Measurements from ENCODE around the gene NOXA1. TPM values are rescaled to one million over a fixed set of nuclear protein-coding genes. Genes with fewer than 3 reads are reported as not detected.

Gene NOXA1
- polyA plus RNA-seq, 4 donors, result 8.0 to 38.0 (median 20.7) TPM

- Histone ChIP-seq H3K4me3 (ENCODE audit: low read depth in 1 of 3, low read length in 3 of 3) (no peak overlapping the region), H3K27ac (ENCODE audit: low read depth in 1 of 3, low read length in 2 of 3) (no peak overlapping the region), H3K9me3 (ENCODE audit: control insufficient read depth in 2 of 2, insufficient read depth in 1 of 2, low read depth in 1 of 2, low read length in 1 of 2) (peaks cover 0 to 6% of the 10 kb centered on the region in 2 donors), H3K4me1 (ENCODE audit: control insufficient read depth in 3 of 3, insufficient read depth in 2 of 3, low read depth in 1 of 3, low read length in 2 of 3) (peaks cover 0 to 22% (median 0%) of the 10 kb centered on the region in 3 donors), H3K27me3 (ENCODE audit: control insufficient read depth in 3 of 3, insufficient read depth in 3 of 3, low read length in 3 of 3) (no peaks in the 10 kb centered on the region), H3K36me3 (ENCODE audit: control insufficient read depth in 3 of 3, insufficient read depth in 2 of 3, low read depth in 1 of 3, low read length in 3 of 3) (peaks cover 0 to 82% (median 0%) of the 10 kb centered on the region in 3 donors)
- DNase-seq, result no peak
- 92 to 96% (median 95%) methylated on average over 18 to 23 of the region's 23 CpGs for WGBS, 3 donors
- no peak for FAIRE-seq
These were observed 30.8 kb upstream of the NOXA1 start for GRCh38 chr9:137392232-137393007.

GRCh38 chr9:137393176-137394150 is 29.7 kb upstream of the NOXA1 start:
- H3K9me3 ChIP-seq (ENCODE audit: control insufficient read depth in 2 of 2, insufficient read depth in 1 of 2, low read depth in 1 of 2, low read length in 1 of 2), result peaks cover 0 to 16% of the 10 kb centered on the region in 2 donors
- peaks cover 0 to 12% (median 0%) of the 10 kb centered on the region in 3 donors for H3K4me1 ChIP-seq (ENCODE audit: control insufficient read depth in 3 of 3, insufficient read depth in 2 of 3, low read depth in 1 of 3, low read length in 2 of 3)
- H3K4me3 ChIP-seq (ENCODE audit: low read depth in 1 of 3, low read length in 3 of 3), result no peak overlapping the region
- DNase-seq (no peak), FAIRE-seq (no peak)
- H3K27ac ChIP-seq (ENCODE audit: low read depth in 1 of 3, low read length in 2 of 3), result no peak overlapping the region
- WGBS, 3 donors, result 89 to 93% (median 89%) methylated on average over 22 to 28 of the region's 28 CpGs
- no peaks in the 10 kb centered on the region for H3K27me3 ChIP-seq (ENCODE audit: control insufficient read depth in 3 of 3, insufficient read depth in 3 of 3, low read length in 3 of 3)
- peaks cover 0 to 81% (median 0%) of the 10 kb centered on the region in 3 donors for H3K36me3 ChIP-seq (ENCODE audit: control insufficient read depth in 3 of 3, insufficient read depth in 2 of 3, low read depth in 1 of 3, low read length in 3 of 3)

DNA sequence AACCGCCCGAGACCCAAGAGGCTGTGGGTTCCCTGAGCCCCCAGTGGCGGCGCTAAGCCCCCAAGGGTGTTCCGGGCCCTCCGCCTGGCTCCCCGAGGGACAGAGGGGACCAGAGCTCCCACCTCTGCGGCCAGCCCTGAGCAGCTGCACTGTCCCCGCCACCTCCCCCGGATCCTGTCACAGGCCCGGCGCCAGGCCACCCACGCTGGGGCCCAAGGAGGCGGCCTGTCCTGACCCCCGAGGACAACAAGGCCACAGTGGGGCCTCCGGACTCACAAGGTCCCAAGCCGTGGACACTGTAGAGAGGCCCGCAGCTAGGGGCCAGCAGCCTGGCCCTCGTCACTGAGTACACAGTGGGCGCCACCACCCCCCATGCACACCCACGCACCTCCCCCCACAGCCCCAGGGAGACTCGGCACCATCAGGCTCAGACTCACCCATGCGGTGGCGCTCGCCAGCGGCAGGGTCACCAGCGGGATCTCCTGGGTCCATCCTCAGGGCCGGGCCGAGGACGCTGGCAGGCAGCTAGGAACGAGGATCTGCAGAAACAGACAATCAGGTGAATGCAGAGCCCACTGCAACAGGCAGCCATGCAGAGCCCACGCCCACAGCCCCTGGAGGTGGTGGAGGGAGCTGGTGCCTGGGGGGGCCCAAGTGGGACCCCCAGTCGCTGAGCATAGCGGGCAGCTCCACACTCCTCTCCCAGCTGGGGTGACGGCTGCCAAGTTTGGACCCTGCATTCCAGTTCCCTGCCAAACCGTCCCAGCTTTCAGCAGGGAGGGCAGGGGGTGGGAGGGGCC is 28.1 kb upstream of the NOXA1 start:
- no peak for FAIRE-seq
- H3K4me1 ChIP-seq (ENCODE audit: control insufficient read depth in 3 of 3, insufficient read depth in 2 of 3, low read depth in 1 of 3, low read length in 2 of 3), result peaks cover 0 to 20% (median 0%) of the 10 kb centered on the region in 3 donors
- no peak overlapping the region for H3K4me3 ChIP-seq (ENCODE audit: low read depth in 1 of 3, low read length in 3 of 3)
- no peak for DNase-seq
- H3K27me3 ChIP-seq (ENCODE audit: control insufficient read depth in 3 of 3, insufficient read depth in 3 of 3, low read length in 3 of 3), result no peaks in the 10 kb centered on the region
- 89 to 96% (median 89%) methylated on average over 33 to 36 of the region's 36 CpGs for WGBS, 3 donors
- peaks cover 0 to 76% (median 0%) of the 10 kb centered on the region in 3 donors for H3K36me3 ChIP-seq (ENCODE audit: control insufficient read depth in 3 of 3, insufficient read depth in 2 of 3, low read depth in 1 of 3, low read length in 3 of 3)
- no peak overlapping the region for H3K27ac ChIP-seq (ENCODE audit: low read depth in 1 of 3, low read length in 2 of 3)
- H3K9me3 ChIP-seq (ENCODE audit: control insufficient read depth in 2 of 2, insufficient read depth in 1 of 2, low read depth in 1 of 2, low read length in 1 of 2), result peaks cover 0 to 22% of the 10 kb centered on the region in 2 donors

DNA sequence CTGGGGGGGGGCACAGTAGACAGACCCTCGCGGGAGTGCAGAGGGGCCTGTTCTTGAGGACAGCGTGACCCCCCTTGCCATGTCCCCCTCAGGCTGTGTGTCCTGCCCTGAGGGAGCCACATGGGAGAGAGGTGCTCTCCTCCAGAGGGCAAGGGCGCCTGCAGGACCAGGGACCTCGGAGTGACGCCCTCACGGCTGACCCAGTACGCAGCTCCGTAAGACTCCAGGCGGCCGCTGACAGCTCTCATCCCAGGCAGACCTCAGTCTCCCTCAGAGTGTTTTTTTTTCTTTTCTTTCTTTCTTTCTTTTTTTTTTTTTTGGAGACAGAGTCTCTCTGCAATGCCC is 27.6 kb upstream of the NOXA1 start:
- Histone ChIP-seq H3K9me3 (ENCODE audit: control insufficient read depth in 2 of 2, insufficient read depth in 1 of 2, low read depth in 1 of 2, low read length in 1 of 2) (peaks cover 0 to 22% of the 10 kb centered on the region in 2 donors), H3K4me1 (ENCODE audit: control insufficient read depth in 3 of 3, insufficient read depth in 2 of 3, low read depth in 1 of 3, low read length in 2 of 3) (peaks cover 0 to 20% (median 0%) of the 10 kb centered on the region in 3 donors), H3K4me3 (ENCODE audit: low read depth in 1 of 3, low read length in 3 of 3) (no peak overlapping the region), H3K27me3 (ENCODE audit: control insufficient read depth in 3 of 3, insufficient read depth in 3 of 3, low read length in 3 of 3) (no peaks in the 10 kb centered on the region), H3K36me3 (ENCODE audit: control insufficient read depth in 3 of 3, insufficient read depth in 2 of 3, low read depth in 1 of 3, low read length in 3 of 3) (peaks cover 0 to 74% (median 0%) of the 10 kb centered on the region in 3 donors), H3K27ac (ENCODE audit: low read depth in 1 of 3, low read length in 2 of 3) (no peak overlapping the region)
- DNase-seq (no peak), FAIRE-seq (no peak)
- 86 to 95% (median 90%) methylated on average over 11 of the region's 11 CpGs for WGBS, 3 donors

GRCh38 chr9:137396227-137396626 is 27.0 kb upstream of the NOXA1 start:
- no peak overlapping the region for H3K4me3 ChIP-seq (ENCODE audit: low read depth in 1 of 3, low read length in 3 of 3)
- peaks cover 0 to 22% of the 10 kb centered on the region in 2 donors for H3K9me3 ChIP-seq (ENCODE audit: control insufficient read depth in 2 of 2, insufficient read depth in 1 of 2, low read depth in 1 of 2, low read length in 1 of 2)
- H3K4me1 ChIP-seq (ENCODE audit: control insufficient read depth in 3 of 3, insufficient read depth in 2 of 3, low read depth in 1 of 3, low read length in 2 of 3), result peaks cover 0 to 14% (median 0%) of the 10 kb centered on the region in 3 donors
- H3K36me3 ChIP-seq (ENCODE audit: control insufficient read depth in 3 of 3, insufficient read depth in 2 of 3, low read depth in 1 of 3, low read length in 3 of 3), result peaks cover 0 to 71% (median 0%) of the 10 kb centered on the region in 3 donors
- DNase-seq, result no peak
- H3K27me3 ChIP-seq (ENCODE audit: control insufficient read depth in 3 of 3, insufficient read depth in 3 of 3, low read length in 3 of 3), result no peaks in the 10 kb centered on the region
- no peak for FAIRE-seq
- no peak overlapping the region for H3K27ac ChIP-seq (ENCODE audit: low read depth in 1 of 3, low read length in 2 of 3)
- 88 to 93% (median 89%) methylated on average over 15 of the region's 15 CpGs for WGBS, 3 donors

GRCh38 chr9:137396634-137397367 is 26.4 kb upstream of the NOXA1 start:
- no peak for FAIRE-seq

DNA sequence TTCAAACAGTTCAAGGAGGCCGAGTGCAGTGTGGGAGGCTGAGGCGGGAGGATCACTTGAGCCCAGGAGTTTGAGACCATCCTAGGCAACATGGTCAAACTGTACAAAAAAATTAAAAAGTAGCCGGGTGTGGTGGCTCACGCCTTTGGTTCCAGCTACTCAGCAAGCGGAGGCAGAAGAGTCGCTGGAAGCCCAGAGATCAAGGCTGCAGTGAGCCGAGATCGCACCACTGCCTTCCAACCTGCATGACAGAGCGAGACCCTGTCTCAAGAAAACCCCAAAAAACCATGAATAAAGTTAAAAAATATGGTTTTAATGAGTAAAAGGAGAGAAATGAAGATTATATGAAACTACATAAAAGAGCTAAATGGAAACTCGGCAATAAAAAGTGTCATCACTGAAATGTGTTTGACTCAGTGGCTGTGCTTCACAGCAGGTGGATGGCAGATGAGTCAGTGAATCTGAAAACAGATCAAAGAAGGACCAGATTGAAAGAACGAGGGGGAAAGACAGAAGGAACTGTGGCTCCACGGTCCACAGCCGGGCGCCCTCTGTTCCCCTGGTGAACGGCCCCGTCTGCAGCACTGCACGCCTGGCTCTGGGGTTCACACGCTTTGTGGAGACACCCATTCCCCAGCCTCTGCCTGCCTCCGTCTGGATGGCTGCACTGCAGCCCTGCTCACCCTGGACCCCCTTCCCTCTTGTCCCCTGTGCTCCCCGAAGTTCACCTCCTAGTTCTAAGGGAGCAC is 25.3 kb upstream of the NOXA1 start:
- Histone ChIP-seq H3K27ac (ENCODE audit: low read depth in 1 of 3, low read length in 2 of 3) (no peak overlapping the region), H3K27me3 (ENCODE audit: control insufficient read depth in 3 of 3, insufficient read depth in 3 of 3, low read length in 3 of 3) (no peaks in the 10 kb centered on the region), H3K36me3 (ENCODE audit: control insufficient read depth in 3 of 3, insufficient read depth in 2 of 3, low read depth in 1 of 3, low read length in 3 of 3) (peaks cover 0 to 57% (median 0%) of the 10 kb centered on the region in 3 donors), H3K9me3 (ENCODE audit: control insufficient read depth in 2 of 2, insufficient read depth in 1 of 2, low read depth in 1 of 2, low read length in 1 of 2) (peaks cover 0 to 22% of the 10 kb centered on the region in 2 donors), H3K4me1 (ENCODE audit: control insufficient read depth in 3 of 3, insufficient read depth in 2 of 3, low read depth in 1 of 3, low read length in 2 of 3) (peaks cover 0 to 17% (median 0%) of the 10 kb centered on the region in 3 donors), H3K4me3 (ENCODE audit: low read depth in 1 of 3, low read length in 3 of 3) (no peak overlapping the region)
- DNase-seq, result no peak
- 84 to 93% (median 85%) methylated on average over 20 of the region's 20 CpGs for WGBS, 3 donors
- no peak for FAIRE-seq

More at GRCh38 chr9:137396634-137397367, 26.4 kb upstream of the NOXA1 start:
- H3K27ac ChIP-seq (ENCODE audit: low read depth in 1 of 3, low read length in 2 of 3), result no peak overlapping the region
- peaks cover 0 to 22% of the 10 kb centered on the region in 2 donors for H3K9me3 ChIP-seq (ENCODE audit: control insufficient read depth in 2 of 2, insufficient read depth in 1 of 2, low read depth in 1 of 2, low read length in 1 of 2)
- H3K4me3 ChIP-seq (ENCODE audit: low read depth in 1 of 3, low read length in 3 of 3), result no peak overlapping the region
- H3K36me3 ChIP-seq (ENCODE audit: control insufficient read depth in 3 of 3, insufficient read depth in 2 of 3, low read depth in 1 of 3, low read length in 3 of 3), result peaks cover 0 to 67% (median 0%) of the 10 kb centered on the region in 3 donors
- H3K27me3 ChIP-seq (ENCODE audit: control insufficient read depth in 3 of 3, insufficient read depth in 3 of 3, low read length in 3 of 3), result no peaks in the 10 kb centered on the region
- 93 to 95% (median 93%) methylated on average over 24 to 26 of the region's 26 CpGs for WGBS, 3 donors
- no peak for DNase-seq
- peaks cover 0 to 14% (median 0%) of the 10 kb centered on the region in 3 donors for H3K4me1 ChIP-seq (ENCODE audit: control insufficient read depth in 3 of 3, insufficient read depth in 2 of 3, low read depth in 1 of 3, low read length in 2 of 3)
